IgD-negative memory B cell (primary cell): ENCODE data around the gene COX6B2. TPM values are rescaled to one million over a fixed set of nuclear protein-coding genes. Genes with fewer than 3 reads are reported as not detected.

Experiments
- H3K27ac Mint-ChIP-seq, 3 donors: one replicate each; pipeline ENCODE4 v1.8.0; 2020 to 2022; ENCODE audit warnings: mild to moderate bottlenecking in 3 of 3, mixed read lengths in 3 of 3, moderate library complexity in 1 of 3
- H3K27me3 Mint-ChIP-seq: one replicate; pipeline ENCODE4 v1.8.0; 2021; ENCODE audit warnings: mixed read lengths
- H3K36me3 Mint-ChIP-seq: one replicate; pipeline ENCODE4 v1.8.0; 2020; ENCODE audit warnings: mild to moderate bottlenecking, mixed read lengths
- H3K4me1 Mint-ChIP-seq, 3 donors: one replicate each; pipeline ENCODE4 v1.8.0; 2020 to 2022; ENCODE audit warnings: mixed read lengths in 3 of 3, mild to moderate bottlenecking in 1 of 3
- H3K4me3 Mint-ChIP-seq, 4 donors: one replicate each; pipeline ENCODE4 v1.8.0; 2020 to 2022; ENCODE audit warnings: mild to moderate bottlenecking in 4 of 4, mixed read lengths in 4 of 4, moderate library complexity in 3 of 4
- H3K9me3 Mint-ChIP-seq, 3 donors: one replicate each; pipeline ENCODE4 v1.8.0; 2020 to 2021; ENCODE audit warnings: mixed read lengths in 3 of 3, mild to moderate bottlenecking in 1 of 3
- polyA plus RNA-seq: library from polyadenylated mRNA; unstranded; fragments of 300-500 nt; fragmentation: Illumina TruSeq; gene quantifications from one replicate; pipeline ENCODE4 v1.2.3, GENCODE V29; 2021

Gene COX6B2
- polyA plus RNA-seq, 1 donor from 2014 or later = not detected

DNA sequence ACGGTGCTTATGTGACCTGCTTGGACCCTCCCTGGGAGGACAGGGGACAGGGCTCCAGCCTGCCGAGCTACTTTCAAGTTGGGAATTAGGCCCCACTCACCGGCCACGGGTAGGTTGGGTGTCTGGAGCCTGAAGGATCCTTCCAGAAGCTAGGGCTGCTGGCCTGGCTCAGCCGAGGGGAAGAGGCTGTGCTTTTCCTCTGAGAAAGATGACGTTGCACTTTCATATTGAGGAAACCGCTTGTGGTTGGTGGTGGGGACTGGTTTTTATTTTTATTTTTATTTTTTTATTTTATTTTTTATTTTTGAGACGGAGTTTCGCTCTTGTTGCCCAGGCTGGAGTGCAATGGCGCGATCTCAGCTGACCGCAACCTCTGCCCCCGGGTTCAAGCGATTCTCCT, 29.3 kb downstream of the COX6B2 start, which contains the start of gene TMEM150B:
TMEM150B (minus strand) TSS at position 170 of the 400 bp plus-strand sequence. CDS start 4,305 bp downstream, outside the sequence.
- peak within 1 kb of the TSS; percentile 42 to 68 (median 55) for H3K27ac Mint-ChIP-seq
- H3K9me3 Mint-ChIP-seq = no peaks in the 10 kb centered on the region
- H3K4me1 Mint-ChIP-seq = peaks cover 0 to 1% (median 0%) of the 10 kb centered on the region in 3 donors
- H3K4me3 Mint-ChIP-seq = no peak within 1 kb of the TSS
- H3K27me3 Mint-ChIP-seq = peaks cover 16% of the 10 kb centered on the region
- H3K36me3 Mint-ChIP-seq = peaks cover 3% of the 10 kb centered on the region

DNA sequence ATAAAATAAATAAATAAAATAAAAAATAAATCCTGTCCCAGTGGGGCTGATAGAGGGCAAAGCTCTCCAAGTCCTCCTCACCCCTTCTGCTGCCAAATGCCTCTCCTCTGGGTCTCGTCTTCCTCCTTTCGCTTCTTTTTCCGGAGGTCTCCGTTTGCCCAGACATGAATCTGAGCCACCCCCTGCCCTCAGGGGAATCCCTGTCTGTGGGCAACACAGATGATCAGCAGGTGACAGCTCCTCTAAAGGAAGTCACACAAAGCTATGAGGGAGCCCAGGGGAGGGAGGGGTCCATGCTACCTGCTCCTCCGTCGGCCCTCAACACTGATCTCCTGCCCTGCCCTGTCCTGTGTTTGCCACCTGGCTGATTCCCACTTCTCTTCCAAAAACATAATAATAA, 29.9 kb downstream of the COX6B2 start:
- peaks cover 16% of the 10 kb centered on the region for H3K27me3 Mint-ChIP-seq
- peak overlapping the region in 2 of 3 donors; percentile 42 to 55 for H3K27ac Mint-ChIP-seq
- no peak overlapping the region for H3K4me3 Mint-ChIP-seq
- H3K36me3 Mint-ChIP-seq = peaks cover 3% of the 10 kb centered on the region
- H3K4me1 Mint-ChIP-seq = peaks cover 0 to 1% (median 0%) of the 10 kb centered on the region in 3 donors
- H3K9me3 Mint-ChIP-seq = no peaks in the 10 kb centered on the region

DNA sequence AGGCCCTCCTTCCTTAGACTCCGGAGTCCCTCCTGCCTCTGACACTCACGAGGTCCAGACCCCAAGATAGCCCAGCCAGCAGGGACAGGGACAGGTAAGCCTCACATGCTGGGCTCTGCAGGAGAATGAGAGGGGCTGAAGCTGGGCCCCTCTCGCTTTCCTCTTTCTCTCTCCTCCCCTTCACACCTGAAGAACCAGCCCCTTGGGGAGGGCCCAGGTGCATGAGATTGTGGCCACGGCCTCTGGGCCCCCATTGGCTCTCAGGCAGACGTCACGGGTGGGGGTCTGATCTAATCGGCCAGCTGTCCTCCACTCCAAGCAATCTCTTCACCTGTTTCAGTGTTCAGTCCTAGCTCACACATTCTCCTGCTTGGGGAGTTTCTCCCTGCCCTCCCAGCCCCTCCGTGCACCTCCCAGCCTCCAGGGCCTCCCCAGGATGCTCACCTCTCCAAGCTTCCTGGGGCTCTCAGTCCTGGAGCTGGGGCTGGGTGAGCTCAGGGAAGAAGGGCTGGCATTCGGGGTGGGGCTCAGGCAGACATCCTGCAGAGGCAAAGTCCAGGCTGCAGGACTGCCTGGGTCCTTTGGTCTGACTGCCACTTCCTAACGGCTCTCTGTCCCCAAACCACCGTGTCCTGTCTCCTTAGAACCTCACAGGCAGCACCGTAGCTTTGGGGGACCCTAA, 32.2 kb downstream of the COX6B2 start:
- Mint-ChIP-seq H3K9me3 (no peaks in the 10 kb centered on the region), H3K4me3 (no peak overlapping the region), H3K36me3 (peaks cover 3% of the 10 kb centered on the region), H3K27ac (no peak overlapping the region), H3K27me3 (peaks cover 16% of the 10 kb centered on the region), H3K4me1 (peaks cover 0 to 1% (median 0%) of the 10 kb centered on the region in 3 donors)

DNA sequence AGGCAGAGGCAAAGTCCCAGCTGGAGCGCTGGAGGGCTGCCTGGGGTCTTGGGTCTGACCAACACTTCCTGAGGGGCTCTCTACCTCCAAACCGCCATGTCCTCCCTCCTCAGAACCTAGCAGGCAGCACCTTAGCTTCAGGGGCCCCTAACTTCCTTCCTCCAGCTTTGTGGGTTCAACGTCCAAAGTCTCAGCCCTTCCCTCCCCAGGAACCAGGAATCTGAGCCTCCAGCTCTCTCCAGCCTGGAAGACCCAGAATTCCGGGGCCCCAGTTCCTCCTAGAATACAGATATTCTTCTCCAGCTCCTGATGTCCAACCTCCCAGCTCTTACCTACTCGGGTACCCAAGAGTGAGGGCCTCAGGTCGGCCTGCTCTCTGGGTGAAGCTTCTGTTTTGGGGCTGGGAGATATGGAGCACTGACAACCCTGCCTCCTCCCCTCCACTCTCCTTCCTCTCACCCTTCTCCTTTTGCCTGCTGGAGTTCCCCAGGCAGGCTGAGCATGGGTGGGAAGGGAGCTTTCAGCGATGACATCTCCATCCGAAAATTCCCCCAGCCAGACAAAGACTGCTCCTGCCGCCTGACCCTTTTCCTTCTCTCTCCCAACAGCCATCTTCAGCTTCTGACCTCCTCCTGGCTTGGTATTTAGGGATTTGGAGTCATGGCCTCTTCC, 32.9 kb downstream of the COX6B2 start:
- Mint-ChIP-seq H3K27me3 (peaks cover 16% of the 10 kb centered on the region), H3K36me3 (peaks cover 3% of the 10 kb centered on the region), H3K27ac (no peak overlapping the region), H3K4me3 (no peak overlapping the region), H3K9me3 (no peaks in the 10 kb centered on the region), H3K4me1 (peaks cover 0 to 1% (median 0%) of the 10 kb centered on the region in 3 donors)

DNA sequence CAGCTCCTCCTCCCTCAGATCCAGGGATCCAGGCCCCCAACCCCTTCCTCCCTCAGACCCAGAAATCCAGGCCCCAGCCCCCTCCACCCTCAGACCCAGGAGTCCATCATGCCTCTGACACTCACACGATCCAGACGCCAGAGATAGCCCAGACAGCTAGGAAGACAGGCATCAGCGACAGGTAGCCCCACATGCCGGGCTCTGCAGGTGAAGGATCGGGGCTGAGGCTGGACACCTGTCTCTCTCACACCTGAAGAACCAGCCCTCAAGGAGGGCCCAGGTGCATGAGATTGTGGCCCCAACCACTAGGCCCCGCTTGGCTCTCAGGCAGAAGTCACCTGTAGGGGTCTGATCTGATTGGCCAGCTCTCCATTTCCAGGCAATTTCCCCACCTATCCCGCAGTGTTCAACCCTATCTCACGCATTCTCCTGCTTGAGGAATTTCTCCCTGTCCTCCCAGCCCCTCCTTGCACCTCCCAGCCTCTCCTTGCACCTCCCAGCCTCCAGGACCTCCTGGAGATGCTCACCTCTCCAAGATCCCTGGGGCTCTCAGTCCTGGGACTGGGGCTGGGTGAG, 33.6 kb downstream of the COX6B2 start:
- peaks cover 3% of the 10 kb centered on the region for H3K36me3 Mint-ChIP-seq
- H3K9me3 Mint-ChIP-seq = no peaks in the 10 kb centered on the region
- H3K4me1 Mint-ChIP-seq = peaks cover 0 to 1% (median 0%) of the 10 kb centered on the region in 3 donors
- no peak overlapping the region for H3K4me3 Mint-ChIP-seq
- H3K27ac Mint-ChIP-seq = no peak overlapping the region
- H3K27me3 Mint-ChIP-seq = peaks cover 16% of the 10 kb centered on the region

DNA sequence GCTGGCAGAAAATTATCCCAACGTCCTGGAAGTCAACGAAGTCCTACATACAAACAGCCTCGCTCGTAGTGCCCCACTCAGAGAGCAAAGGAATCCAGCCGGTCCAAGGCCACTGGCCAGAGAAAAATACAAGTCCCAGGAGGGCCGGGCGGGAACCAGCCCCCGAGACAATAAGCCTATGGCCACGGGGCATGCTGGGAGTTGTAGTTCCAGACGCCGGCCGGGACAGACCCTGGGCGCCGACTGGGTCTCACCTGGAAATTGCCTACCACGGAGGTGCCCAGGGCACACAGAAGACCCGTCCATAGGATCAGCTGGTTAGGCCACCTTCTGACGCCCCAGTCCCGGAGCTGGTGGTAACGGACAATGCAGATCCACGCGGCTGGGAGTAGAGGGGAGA, 34.7 kb downstream of the COX6B2 start:
- peaks cover 0 to 1% (median 0%) of the 10 kb centered on the region in 3 donors for H3K4me1 Mint-ChIP-seq
- peaks cover 14% of the 10 kb centered on the region for H3K27me3 Mint-ChIP-seq
- H3K9me3 Mint-ChIP-seq = no peaks in the 10 kb centered on the region
- H3K27ac Mint-ChIP-seq = no peak overlapping the region
- H3K36me3 Mint-ChIP-seq = peaks cover 3% of the 10 kb centered on the region
- H3K4me3 Mint-ChIP-seq = no peak overlapping the region

DNA sequence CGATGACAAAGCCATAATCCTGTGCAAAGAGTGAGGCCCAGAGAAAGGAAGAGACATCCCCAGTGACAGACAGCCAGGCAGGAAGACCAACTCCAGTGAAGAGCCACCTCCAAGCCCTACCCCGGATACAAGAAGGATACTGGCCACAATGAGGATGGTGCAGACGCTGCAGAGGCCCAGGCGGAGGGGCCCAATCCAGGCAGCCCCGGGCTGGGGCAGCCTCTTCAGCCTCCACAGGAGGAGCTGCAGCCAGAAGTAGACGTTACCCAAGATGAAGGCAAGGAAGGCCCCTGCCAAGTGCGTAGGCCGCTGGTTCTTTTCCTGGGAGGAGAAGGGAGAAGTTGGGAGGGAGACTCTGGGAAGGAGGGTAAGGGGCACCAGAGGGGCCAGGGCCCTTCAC, 37.9 kb downstream of the COX6B2 start:
- peaks cover 1% of the 10 kb centered on the region for H3K36me3 Mint-ChIP-seq
- no peak overlapping the region for H3K4me3 Mint-ChIP-seq
- no peak overlapping the region for H3K27ac Mint-ChIP-seq
- H3K27me3 Mint-ChIP-seq = peaks cover 1% of the 10 kb centered on the region
- no peaks in the 10 kb centered on the region for H3K4me1 Mint-ChIP-seq
- H3K9me3 Mint-ChIP-seq = no peaks in the 10 kb centered on the region

DNA sequence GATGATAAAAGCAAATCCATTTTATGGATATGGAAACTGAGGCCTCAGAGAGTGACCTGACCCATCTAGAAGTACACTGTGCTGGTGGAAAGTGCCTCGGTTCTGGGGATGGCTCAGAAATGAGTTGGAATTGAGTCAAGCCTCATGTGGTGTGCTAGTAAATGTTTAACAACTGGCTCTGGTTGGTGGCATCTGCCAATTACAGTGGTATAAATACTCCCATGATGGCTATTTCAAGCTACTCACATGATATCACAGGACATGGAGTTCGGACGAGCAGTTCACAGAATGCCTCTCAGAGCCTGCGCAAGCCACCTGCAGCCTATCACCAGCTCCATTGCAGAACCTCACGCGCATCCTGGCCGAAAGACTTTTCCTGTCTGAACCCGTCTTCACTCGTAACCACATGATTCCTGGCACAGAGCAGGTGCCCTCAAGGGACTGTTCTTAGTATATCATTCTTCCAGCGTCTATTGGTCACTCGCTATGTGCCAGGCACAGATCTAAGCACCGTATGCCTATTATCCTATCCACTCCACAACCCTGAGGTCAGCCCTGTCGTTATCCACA, 38.5 kb downstream of the COX6B2 start:
- Mint-ChIP-seq H3K27ac (no peak overlapping the region), H3K9me3 (no peaks in the 10 kb centered on the region), H3K4me1 (no peaks in the 10 kb centered on the region), H3K27me3 (peaks cover 1% of the 10 kb centered on the region), H3K36me3 (no peaks in the 10 kb centered on the region), H3K4me3 (no peak overlapping the region)

DNA sequence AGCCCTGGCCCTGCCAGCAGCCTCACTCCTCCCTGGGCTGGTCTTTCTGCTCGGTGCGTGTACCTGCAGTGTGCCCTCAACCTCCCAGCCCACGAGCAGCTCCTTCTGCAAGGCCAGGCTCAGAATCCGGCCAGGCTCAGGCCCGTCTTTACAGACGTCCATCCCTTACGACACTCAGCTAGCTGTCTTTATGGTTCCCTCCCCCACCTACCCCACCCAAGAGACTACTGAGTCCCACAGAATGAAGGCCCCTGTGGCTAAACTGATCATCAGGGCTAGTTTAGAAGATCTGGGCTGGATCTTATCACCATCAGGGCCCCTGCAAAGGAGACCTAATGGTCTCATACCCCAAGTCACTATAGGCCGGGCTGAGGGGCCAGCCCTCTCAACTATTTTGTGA, 40.1 kb downstream of the COX6B2 start:
- no peaks in the 10 kb centered on the region for H3K9me3 Mint-ChIP-seq
- no peak overlapping the region for H3K27ac Mint-ChIP-seq
- H3K27me3 Mint-ChIP-seq = no peaks in the 10 kb centered on the region
- no peak overlapping the region for H3K4me3 Mint-ChIP-seq
- no peaks in the 10 kb centered on the region for H3K36me3 Mint-ChIP-seq
- H3K4me1 Mint-ChIP-seq = peaks cover 0 to 2% (median 0%) of the 10 kb centered on the region in 3 donors

DNA sequence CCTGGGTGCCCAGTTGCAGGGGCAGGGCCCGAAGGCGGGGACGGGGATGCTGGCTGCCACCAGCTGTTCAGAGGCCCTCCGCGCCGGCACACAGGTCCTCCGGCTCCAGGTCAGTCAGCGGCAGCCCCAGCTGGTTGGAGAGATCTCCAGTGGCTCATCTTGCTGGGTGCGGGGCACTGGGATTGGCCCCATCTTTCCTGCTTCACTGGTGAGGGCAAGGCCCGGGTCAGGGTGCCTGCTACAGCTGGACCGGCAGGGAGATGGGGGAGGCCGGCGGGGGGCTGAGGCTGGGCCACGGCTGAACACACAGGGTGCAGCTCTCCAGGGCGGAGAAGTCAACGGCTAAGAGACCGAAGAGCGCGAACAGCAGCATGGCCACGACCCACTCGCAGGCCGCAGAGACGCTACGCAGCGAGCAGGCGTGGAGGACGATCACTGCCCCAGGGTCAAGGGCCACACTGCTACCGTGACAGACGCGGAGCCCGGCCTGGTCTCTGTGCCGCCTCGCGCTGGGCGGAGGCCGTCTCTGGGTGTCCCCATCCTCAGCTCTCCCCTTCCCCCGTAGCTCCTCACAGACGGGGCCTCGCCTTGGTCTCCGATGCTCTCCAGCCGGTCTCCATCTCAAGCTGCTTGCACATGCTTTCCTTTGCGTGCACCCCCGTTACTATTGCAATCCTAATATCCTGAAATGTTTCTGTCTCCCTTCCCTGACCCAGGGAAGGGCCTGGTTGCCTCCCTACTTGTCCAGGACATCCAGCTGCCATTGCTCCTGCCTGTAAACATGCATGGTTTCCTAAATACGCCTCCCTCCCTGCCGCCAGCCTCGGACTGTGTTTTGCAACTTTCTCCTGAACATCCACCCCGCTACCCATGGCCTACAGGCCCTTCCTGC, 41.7 kb downstream of the COX6B2 start:
- Mint-ChIP-seq H3K4me1 (peaks cover 0 to 2% (median 0%) of the 10 kb centered on the region in 3 donors), H3K27ac (peak overlapping the region in 1 of 3 donors; percentile 55), H3K9me3 (no peaks in the 10 kb centered on the region), H3K36me3 (no peaks in the 10 kb centered on the region), H3K27me3 (peaks cover 1% of the 10 kb centered on the region), H3K4me3 (no peak overlapping the region)

DNA sequence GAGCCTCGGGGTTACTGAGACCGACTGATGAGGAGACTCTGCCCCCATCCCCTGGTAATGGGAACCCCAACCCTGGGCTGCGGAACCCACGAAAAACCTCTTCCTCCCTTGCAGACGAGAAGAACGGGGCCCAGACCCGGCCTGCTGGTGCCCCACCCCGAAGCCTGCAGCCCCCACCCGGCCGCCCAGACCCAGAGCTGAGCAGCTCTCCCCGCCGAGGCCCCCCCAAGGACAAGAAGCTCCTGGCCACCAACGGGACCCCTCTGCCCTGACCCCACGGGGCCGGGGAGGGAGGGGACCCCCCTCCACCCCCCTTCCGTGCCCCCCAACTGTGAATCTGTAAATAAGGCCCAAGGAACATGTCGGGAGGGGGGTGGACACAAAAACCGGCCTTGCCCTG, 42.7 kb downstream of the COX6B2 start:
- no peak overlapping the region for H3K27ac Mint-ChIP-seq
- peaks cover 1% of the 10 kb centered on the region for H3K27me3 Mint-ChIP-seq
- H3K4me3 Mint-ChIP-seq = no peak overlapping the region
- H3K36me3 Mint-ChIP-seq = no peaks in the 10 kb centered on the region
- H3K9me3 Mint-ChIP-seq = no peaks in the 10 kb centered on the region
- H3K4me1 Mint-ChIP-seq = peaks cover 0 to 2% (median 0%) of the 10 kb centered on the region in 3 donors

DNA sequence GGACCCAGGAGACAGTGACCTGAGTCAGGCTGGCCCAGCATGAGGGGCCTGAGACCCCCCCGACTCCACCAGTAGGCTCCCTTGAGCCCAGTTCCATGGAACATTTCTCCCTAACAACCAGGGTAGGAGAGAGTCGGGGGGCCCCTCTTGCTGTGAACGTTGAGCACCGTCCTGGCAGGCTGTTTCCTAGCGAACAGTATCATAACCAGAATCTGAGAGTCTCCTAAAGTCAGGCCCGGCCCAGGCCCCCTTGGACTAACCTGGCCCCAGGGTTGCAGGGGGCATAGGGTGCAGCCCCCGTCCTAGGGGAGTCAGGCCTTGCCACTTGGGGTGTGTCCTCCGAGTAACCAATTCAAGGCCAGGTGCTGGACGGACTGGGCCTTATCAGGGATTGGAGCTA, 43.1 kb downstream of the COX6B2 start:
- Mint-ChIP-seq H3K27ac (no peak overlapping the region), H3K36me3 (no peaks in the 10 kb centered on the region), H3K27me3 (peaks cover 1% of the 10 kb centered on the region), H3K9me3 (no peaks in the 10 kb centered on the region), H3K4me3 (no peak overlapping the region), H3K4me1 (peaks cover 0 to 2% (median 0%) of the 10 kb centered on the region in 3 donors)

DNA sequence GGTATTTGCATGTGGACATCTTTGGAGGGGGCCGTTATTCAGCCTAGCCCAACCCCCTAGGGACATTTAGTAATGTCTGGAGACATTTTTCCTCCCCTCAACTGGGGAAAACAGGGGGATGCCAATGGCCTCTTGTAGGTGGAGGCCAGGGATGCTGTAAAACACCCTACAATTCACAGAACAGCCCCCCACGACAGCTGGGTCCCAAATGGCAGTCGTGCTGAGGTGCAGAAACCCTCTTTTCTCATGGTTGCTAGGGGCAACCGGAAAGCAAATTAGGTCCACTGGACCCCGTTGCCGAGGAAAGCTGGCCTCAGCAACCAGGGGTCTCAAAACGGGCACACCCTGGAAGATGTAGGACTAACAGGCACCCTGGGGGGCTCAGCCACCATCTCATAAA, 44.0 kb downstream of the COX6B2 start:
- H3K4me3 Mint-ChIP-seq = no peak overlapping the region
- peaks cover 1% of the 10 kb centered on the region for H3K27me3 Mint-ChIP-seq
- no peaks in the 10 kb centered on the region for H3K36me3 Mint-ChIP-seq
- no peaks in the 10 kb centered on the region for H3K9me3 Mint-ChIP-seq
- peak overlapping the region in 1 of 3 donors; percentile 88 for H3K27ac Mint-ChIP-seq
- peaks cover 0 to 2% (median under 1%) of the 10 kb centered on the region in 3 donors for H3K4me1 Mint-ChIP-seq

DNA sequence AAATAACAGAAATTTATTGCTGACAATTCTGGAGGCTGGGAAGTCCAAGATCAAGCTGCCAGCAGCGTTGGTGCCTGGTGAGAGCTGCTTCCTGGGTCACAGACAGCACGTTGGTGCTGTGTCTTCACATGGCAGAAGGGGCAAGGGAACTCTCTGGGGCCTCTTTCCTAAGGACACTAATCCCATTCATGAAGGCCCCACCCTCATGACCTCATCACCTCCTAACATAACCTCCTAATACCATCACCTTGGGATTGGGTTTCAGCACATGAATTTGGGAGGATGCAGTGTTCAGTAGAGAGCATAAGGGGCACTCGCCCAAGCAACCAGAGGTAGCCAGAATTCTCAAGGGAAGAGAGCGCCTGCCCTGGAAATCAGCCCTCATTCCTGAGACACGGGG, 45.1 kb downstream of the COX6B2 start:
- Mint-ChIP-seq H3K27ac (no peak overlapping the region), H3K27me3 (peaks cover 1% of the 10 kb centered on the region), H3K36me3 (no peaks in the 10 kb centered on the region), H3K4me1 (peaks cover 2 to 4% (median 3%) of the 10 kb centered on the region in 3 donors), H3K9me3 (peaks cover 0 to 2% (median 0%) of the 10 kb centered on the region in 3 donors), H3K4me3 (no peak overlapping the region)
